ENCODE measurements around the gene BACH2.

The BACH2 gene

GRCh38 chr6:90277302-90278011, 19.2 kb downstream of the BACH2 start:
- DNase-seq: no peak

GRCh38 chr6:90274451-90275030, 22.1 kb downstream of the BACH2 start:
- DNase-seq: no peak

GRCh38 chr6:90273863-90274262, 22.8 kb downstream of the BACH2 start:
- DNase-seq: no peak

- no peak for DNase-seq
Observed at GRCh38 chr6:90272895-90273294, 23.7 kb downstream of the BACH2 start.

GRCh38 chr6:90271831-90272230, 24.8 kb downstream of the BACH2 start:
- no peak for DNase-seq

GRCh38 chr6:90269334-90269733, 27.3 kb downstream of the BACH2 start:
- DNase-seq: no peak

- DNase-seq: no peak
Observed at GRCh38 chr6:90268178-90268577, 28.5 kb downstream of the BACH2 start.

- no peak for DNase-seq
Observed at GRCh38 chr6:90266905-90267621, 29.6 kb downstream of the BACH2 start.

GRCh38 chr6:90264561-90264960, 32.1 kb downstream of the BACH2 start:
- DNase-seq: no peak

- DNase-seq: peak; percentile 5
Observed at GRCh38 chr6:90263633-90264032, 33.0 kb downstream of the BACH2 start.

GRCh38 chr6:90261801-90262200, 34.8 kb downstream of the BACH2 start:
- DNase-seq: no peak

GRCh38 chr6:90257486-90257738, 39.2 kb downstream of the BACH2 start:
- DNase-seq: no peak

- no peak for DNase-seq
Observed at GRCh38 chr6:90256698-90257485, 39.8 kb downstream of the BACH2 start.

- no peak for DNase-seq
Observed at GRCh38 chr6:90253631-90254030, 43.0 kb downstream of the BACH2 start.

- DNase-seq: no peak
Observed at GRCh38 chr6:90251295-90251992, 45.2 kb downstream of the BACH2 start.

- DNase-seq: no peak
Observed at GRCh38 chr6:90250405-90250804, 46.2 kb downstream of the BACH2 start.

GRCh38 chr6:90249458-90249857, 47.2 kb downstream of the BACH2 start:
- no peak for DNase-seq

- no peak for DNase-seq
Observed at GRCh38 chr6:90249034-90249433, 47.6 kb downstream of the BACH2 start.

GRCh38 chr6:90247262-90247661, 49.4 kb downstream of the BACH2 start:
- no peak for DNase-seq

- DNase-seq: no peak
Observed at GRCh38 chr6:90241229-90241880, 55.3 kb downstream of the BACH2 start.

- DNase-seq: no peak
Observed at GRCh38 chr6:90238496-90239266, 58.0 kb downstream of the BACH2 start.
